Stimulated activated CD4-positive, alpha-beta T cell treated with anti-CD3 and anti-CD28 coated beads, TNF-alpha, amount 100 ng/mL, for 1 hour (primary cell): Measurements from ENCODE around the gene NRXN3.
A peak's percentile ranks its signal among the peaks of the same experiment; 100 is the strongest.
"Not testable (repeated sequence)": the region's sequence is repeated elsewhere in the genome, so short reads cannot be mapped to it uniquely, and the experiment has no call there.

Source experiments
- DNase-seq, 3 donors: peaks; one replicate each; pipeline ENCODE4 v3.0.0-alpha.2; 2020; ENCODE audit warnings: low read depth in 3 of 3, low spot score in 1 of 3

The NRXN3 gene

DNA sequence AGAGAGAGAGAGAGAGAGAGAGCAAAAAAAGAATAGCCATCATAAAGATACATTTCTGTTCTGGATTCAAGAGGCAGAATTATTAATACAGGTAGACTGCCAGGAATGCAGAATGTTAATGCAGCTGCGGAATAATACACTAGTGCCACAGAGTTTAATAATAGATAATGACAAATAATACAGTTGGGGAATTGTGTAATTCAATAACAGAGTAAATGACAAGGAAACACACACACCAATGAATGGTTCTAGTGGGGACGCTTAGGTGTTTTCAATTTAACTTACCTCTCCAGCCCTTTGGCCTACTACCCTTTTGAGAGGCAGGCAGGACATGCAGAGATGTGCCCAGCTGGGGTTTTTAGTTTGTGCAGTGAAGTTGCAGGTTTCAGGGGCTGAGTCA is 313.9 kb downstream of the NRXN3 start:
- no peak for DNase-seq

DNA sequence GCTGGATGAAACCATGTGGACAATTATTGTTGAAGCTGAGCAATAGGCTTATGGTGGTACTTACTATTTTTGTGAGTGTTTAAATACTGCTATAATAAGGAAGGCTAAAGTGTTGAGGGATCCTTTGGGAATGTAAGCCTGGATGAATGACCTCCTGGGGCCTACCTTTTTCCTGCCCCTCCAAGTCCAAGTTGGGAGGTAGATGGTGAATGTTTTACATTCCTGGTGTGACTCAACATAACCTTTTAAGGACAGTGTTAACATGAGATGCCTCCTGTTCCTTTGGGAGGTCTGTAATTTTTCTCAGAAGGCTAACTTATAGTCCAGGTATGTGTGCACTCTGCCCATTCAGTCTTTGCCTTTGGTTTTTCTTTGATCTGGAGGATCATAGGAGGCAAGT is 315.9 kb downstream of the NRXN3 start:
- no peak for DNase-seq

DNA sequence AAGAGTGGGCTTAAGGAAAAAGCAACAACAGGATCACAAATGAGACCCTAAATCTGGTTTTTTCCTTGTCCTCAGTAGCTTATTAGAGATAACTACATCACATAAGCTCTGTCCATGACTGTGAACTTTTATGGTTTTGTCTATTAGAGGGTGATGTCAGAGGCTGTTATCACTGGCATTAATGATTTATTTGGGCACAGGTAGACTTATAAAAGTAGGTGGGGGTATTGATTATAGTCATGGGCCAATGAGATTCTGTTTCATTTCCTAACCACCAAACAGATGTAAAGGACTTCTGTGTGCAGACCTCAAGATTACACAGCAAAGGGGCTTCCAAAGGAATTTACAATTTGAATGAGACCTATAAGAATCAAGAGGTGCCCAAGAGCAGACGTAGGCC is 316.4 kb downstream of the NRXN3 start:
- DNase-seq, result no peak

DNA sequence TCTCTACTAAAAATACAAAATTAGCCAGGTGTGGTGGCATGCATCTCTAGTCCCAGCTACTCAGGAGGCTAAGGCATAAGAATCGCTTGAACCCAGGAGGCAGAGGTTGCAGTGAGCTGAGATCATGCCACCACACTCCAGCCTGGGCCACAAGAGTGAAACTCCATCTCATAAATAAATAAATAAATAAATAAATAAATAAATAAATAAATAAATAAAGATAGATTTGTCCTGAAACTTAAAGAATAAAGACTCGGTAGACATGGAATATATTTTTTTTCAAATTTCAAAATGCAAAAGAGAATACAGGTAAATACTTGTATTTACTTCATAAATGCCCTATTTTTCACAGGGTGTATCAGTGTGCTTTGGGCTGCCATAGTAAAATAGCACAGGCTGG is 317.4 kb downstream of the NRXN3 start:
- DNase-seq, result not testable (repeated sequence)

DNA sequence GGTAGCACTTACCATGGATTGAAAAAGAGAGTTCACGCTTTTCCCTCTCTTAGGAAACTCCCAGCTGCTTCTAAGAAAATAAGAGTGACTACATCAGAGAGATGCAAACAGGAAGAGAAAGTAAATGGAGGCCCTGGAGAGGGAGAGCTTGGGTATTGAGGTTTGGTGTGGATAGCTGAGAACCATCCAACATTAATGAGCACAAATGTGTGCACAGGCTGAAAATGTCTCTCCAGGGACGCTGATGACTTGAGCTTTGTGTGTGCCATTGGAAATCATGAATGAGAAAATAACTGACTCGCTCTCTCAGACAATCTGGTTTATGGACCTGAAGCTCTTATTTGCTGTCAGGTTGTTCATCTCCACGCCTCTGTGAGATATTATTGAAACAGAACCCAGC is 318.8 kb downstream of the NRXN3 start:
- no peak for DNase-seq

DNA sequence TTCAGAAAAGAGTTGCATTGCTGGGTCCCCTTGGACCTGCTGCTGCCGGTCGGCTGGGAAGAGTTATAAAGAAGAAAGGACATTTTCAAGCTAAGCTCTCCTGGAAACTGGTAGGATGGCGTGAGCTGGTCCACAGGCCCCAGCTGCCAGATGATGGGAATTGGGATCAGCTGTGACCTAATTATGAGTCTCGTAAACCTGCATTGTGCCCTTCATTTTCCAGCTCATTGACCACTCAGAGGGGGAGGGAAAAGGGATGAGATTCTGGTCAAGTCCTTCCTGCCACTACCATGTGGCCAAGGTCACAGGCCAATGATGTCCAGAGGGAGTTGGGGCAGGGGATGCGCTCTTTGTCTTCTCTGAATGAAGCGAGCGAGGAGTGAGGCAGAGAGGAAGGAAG is 320.9 kb downstream of the NRXN3 start:
- no peak for DNase-seq

DNA sequence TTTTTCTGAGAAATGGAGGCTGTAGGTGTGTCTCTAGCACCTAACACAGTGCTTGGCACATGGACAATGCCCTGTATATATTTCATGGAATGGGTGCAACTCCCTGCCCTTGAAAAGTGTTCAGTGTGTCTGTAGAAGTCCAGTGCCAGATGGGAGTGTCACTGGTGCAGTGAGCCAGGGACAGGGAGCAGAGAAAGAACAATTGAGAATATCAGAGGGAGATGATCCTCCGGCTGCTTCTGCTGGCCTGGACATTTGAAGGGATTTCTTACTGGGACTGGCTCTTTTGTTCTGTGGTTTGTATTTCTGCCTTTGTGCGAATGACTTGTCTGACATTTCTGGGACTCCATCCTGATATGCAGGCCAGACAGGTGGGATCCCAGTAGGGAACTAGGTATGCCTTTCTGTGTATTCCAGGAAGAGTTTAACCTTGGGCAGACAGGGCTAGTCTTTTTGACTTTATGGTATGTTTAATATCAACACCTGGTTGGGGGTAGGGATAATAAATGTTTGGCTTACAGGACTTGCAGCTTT is 328.0 kb downstream of the NRXN3 start:
- no peak for DNase-seq

DNA sequence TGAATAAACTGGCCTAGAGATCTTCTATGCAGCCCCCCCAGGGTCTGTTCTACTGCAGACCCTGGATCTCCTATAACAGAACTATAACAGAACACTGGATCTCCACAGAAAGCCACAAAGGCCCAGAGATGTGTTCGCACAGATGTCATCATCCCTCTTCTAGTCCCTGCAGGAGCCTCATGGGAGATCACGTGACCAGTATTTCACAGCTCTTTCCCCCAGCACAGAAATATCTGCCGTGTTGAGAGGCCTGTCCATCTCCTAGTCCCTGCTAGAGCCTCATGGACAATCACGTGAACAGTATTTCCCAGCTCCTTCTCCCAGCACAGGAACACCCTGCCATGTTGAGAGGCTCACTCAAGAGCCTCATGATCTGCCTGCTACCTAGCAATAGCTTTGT is 331.7 kb downstream of the NRXN3 start:
- no peak for DNase-seq

DNA sequence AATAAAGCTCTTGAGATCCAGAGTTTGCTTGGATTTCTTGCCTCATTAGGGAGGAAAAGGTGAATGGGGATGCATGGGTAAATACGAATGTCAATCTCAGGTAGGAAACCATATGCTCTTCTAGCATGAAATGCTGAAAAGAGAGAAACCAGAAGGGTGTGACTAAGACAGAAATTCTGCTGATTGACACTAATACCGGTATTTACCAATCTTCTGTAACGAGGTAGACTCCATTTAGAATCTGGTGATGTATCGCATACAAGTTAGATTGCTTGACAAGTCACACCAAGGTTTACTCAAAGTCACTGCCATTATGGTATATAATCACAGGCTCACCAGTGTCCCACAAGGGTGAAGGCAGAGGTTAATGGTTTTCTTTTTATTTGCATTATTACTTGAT is 337.9 kb downstream of the NRXN3 start:
- DNase-seq, result no peak

DNA sequence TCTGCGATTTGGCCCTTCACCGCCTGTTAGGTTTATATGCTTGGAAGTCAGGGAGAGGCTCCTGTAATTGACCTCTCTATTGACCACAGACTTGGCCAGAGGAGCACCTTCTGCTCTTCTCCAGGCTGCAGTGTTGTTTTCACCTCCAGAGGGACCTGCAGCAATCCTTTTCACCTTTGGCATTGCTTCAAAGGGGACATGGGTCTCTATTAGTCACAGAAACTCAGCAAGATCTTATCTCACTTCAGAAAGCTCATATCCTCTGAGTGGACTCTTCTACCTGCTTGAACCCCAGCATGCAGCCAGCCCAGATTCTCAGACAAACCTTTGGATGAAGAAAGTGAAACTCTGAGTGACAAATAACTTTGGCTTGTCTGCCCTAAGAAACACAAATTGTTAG is 339.3 kb downstream of the NRXN3 start:
- DNase-seq, result no peak

DNA sequence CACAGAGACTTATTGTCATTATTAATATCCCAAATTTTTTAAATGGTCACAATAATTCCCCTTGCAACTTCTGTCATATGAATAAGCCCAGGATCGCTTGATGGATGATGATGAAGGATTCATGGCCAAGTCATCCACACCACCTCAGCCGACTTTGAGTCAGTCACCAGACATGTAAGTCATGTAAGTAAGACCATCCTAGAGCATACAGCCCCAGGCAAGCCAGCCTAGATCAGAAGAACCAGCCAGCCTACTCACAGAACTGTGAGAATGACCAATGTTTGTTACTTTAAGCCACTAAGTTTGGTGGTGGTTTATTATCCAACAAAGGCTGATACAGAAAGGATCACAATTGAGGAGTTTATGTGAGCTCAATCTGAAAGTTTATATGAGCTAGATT is 341.8 kb downstream of the NRXN3 start:
- DNase-seq, result no peak

DNA sequence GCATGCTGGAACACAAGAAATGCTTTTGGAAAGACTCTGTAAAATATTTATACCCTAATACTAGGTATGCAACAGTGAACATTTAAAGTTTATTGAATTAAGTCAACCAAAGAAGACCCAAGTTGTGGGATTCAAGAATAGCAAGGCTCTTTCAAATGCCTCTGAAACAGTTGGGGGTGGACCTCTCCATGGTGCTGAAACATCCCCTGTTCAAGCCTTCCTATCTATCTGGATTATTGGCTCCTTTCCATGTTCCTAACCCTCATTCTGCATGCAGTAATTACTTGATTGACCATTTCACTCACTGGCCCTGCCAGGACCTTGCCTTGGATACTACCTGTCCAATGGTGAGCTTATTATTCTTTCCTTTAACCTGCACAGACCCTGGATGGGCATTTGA is 349.7 kb downstream of the NRXN3 start:
- DNase-seq, result no peak

DNA sequence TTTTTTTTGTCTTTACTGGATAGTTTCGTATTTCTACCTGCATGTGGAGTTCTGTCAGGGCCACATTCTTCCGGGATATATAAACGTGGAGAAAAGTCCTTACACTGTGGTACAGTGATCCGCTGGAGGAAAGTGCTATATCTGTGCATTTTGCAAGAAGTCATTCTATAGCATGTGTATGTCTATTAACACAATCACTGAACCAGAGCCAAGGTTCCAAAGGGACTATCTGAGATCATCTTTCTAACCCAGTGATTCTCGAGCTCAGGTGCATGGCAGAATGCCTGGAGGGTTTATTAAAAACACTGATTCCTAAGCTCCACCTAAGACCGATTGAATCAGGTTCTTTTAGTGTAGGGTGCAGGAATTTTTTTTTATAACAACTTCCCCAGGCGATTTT is 354.0 kb downstream of the NRXN3 start:
- DNase-seq, result no peak

DNA sequence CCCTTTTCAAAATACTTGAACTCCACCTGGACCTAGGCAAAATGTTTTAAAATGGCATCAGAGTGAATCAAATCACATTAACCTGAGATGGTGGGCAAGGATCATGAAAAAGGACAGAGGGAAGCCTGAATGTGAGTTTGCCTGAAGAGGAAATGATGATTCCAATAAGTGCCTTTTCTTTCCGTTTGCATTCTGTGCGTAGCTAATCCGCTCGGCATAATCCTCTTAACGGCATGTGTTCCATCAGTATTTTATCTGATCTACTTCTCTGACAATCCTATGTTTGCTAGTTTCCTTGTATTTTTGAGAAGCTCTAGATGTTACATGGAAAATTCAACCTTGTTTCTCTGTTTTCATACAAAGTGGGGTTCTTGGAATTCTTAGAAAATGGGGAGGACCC is 354.6 kb downstream of the NRXN3 start:
- DNase-seq, result no peak

DNA sequence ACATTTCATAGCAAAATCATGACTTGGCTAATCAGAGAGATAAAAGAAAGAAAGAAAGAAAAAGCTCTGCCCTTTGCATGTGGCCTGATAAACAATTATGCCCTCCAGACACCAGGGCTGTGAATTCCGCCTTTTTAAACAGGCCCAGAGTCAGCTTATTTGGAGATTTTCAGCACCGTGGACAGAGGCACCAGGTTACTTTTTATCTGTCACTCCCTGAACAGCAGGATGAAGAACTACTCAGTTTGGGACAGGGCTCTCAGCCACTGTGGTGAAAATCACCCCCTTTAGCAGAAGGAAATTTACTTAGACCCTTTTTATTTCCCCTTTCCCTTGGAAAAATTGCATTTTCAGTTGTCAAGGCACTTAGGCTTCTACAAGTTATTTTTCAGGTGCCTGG is 359.9 kb downstream of the NRXN3 start:
- no peak for DNase-seq

DNA sequence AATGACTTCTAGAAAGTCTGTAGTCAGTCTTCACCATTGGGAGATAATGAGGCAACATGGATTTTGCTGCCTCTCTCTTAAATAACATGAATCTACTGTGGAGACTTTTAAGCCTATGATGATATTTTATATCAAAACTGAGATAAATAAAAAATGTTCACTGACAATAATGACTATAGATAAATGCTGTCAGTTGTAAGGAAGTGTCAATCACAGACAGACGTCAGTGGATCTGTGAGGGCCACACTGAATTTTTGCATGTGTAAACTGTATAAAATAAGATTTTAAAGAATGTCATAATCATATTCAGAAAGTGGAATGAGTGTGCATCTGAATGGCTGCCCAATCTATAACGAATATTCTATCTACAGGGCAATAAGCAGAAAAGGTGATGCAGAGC is 364.0 kb downstream of the NRXN3 start:
- no peak for DNase-seq

DNA sequence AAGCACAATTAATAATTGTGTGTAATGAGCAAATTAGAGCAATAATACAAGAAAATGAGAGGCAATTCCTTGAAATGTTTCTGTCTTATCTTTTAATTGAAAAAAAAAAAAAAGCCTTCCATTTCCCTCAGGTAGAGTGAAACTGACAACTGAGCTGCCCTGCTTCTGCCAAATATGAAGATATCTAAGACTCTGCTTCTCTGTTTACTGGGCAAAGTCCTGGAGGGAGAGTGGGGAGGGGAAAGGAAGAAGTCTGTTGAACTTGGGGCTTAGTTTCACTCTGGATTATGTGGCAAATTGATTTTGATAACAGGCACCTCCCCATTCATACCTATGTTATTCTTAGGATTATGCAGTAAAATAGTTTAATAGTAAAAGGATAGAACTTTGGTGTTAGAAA is 364.9 kb downstream of the NRXN3 start:
- DNase-seq, result no peak

DNA sequence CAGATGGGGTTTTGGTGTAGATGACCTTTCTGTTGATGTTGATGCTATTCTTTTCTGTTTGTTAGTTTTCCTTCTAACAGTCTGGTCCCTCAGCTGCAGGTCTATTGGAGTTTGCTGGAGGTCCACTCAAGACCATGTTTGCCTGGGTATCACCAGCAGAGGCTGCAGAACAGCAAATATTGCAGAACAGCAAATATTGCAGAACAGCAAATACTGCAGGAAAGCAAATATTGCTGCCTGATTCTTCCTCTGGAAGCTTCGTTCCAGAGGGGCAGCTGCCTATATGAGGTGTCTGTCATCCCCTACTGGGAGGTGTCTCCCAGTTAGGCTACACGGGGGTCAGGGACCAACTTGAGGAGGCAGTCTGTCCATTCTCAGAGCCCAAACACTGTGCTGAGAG is 371.6 kb downstream of the NRXN3 start:
- DNase-seq, result not testable (repeated sequence)

DNA sequence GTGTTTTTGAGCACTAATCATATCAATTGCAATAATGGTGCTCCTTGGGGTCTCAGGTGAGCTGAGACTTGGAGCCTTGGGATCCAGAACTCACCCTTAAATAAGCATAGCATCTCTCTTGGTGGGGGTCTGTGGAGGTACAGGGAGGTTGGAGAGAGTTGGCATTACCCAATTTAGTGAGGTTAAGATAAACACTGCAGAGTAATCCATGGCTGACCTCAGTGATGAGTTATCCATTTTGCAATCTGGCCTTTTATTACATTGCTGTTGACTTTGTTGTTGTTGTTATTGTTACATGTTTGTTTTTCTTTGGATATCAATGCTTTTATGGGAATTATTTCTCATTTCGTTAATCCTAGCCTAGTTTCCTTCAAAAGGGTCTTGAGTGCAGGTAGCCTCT is 373.3 kb downstream of the NRXN3 start:
- no peak for DNase-seq

DNA sequence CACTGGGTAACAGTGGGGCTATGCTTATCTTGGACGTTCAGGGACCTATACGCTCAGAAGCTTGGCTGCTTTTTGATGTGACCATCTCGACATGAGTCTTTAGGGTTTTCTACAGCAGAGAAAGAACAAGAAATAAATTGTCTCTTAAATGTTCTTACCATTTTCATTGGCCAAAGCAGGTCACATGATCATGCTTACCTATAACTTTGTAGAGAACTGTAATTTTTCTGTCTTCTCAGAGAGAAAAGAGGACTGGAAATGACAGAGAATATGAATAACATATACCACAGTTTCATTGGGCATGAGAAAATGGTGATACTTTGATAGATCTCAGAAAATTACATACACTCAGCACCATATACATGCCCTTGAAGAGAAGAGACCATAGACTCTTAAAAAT is 390.9 kb downstream of the NRXN3 start:
- no peak for DNase-seq

DNA sequence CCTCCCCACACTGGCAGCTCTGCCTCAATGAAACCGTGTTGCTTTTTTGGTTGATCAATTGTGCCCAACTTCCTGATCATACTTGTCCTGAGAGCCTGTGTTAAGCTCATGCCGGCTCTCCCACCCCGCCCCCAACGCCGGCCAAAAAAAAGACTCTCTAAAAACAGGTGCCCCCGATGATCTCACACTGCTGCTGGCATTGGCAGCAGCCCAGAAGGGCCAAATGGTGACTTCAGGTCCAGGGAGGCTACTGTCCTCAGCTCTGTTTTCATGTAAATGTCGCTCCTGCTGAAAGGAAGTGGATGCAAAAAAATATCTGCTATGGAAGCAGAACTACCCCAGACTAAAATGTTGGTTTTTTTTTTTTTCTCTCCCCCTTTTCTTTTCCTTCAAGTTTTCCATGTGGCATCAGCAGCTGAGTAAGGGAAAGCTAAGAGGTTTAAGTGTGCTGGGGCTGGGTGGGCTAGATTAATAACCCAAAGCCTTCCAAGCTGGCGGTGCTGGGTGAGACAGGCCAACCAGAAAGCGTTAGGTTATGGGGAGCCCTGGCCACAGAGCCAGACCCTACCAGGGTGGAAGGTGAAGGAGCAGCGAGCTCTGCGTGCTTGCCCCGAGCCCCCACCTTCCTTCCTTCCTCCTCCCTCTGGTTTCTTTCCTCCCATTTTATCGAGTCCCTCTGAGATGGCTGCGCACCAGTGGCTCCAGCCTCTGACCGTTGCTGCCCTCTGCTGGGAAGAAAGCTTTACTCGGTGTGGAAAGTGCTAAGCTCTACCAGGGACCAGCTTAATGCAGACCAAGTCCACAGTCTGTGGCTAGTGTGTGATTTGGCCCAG is 396.1 kb downstream of the NRXN3 start:
- DNase-seq, result peak in 2 of 3 donors; percentile 1 to 31

DNA sequence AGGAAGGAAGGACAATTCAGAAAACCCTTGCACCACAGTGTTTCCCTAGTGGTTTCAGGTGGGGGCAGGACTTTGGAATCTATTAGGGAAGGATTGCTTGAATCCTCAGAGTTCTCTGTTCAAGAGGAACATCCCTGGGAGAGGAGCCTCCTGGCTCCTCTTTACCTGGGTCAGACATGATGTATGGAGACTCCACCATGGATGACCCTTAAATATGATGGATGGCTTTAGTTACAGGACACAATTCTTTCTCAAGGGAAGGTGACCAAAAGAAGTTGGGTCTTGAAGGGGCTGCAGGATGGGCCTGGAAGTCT is 396.6 kb downstream of the NRXN3 start:
- DNase-seq, result no peak

DNA sequence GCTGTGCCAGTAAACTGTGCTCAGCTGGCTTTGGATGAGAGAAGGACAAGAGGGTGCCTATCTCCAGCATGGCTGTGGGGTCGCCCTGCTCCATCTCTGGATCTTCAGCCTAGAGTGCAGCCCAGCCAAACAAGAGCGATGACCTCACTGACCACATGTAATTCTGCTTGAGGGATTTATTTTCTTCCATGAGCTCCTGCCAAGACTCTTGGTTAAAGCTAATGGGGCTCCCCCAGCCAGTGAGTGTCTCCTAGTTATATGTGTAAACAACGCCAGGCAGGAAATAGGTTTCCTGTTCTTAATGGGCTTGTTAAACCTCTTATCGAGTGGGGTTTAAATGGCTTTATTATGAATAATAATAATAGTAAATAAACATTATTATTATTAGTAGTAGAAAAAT is 397.2 kb downstream of the NRXN3 start:
- DNase-seq, result no peak
